BE2C (cell line): ENCODE results near the gene PLA2G12A.
A peak's percentile ranks its signal among the peaks of the same experiment; 100 is the strongest.

Source experiments
- DNase-seq: peaks from one replicate; pipeline ENCODE4 v3.0.0-alpha.2; 2020
- H3K27me3 ChIP-seq: fragments of 250-450 bp; sonication (Bioruptor Pico); 2 replicates; pipeline ENCODE4 v1.5.1; 2020; ENCODE audit warnings: mild to moderate bottlenecking
- H3K36me3 ChIP-seq: fragments of 250-450 bp; sonication (Bioruptor Pico); 2 replicates; pipeline ENCODE4 v1.5.1; 2020; ENCODE audit warnings: mild to moderate bottlenecking
- H3K4me1 ChIP-seq: fragments of 250-450 bp; sonication (Bioruptor Pico); 2 replicates; pipeline ENCODE4 v1.5.1; 2020
- H3K4me3 ChIP-seq: 2 replicates; pipeline ENCODE4 v1.5.1; 2011; ENCODE audit warnings: low read depth, low read length
- H3K9me3 ChIP-seq: fragments of 250-450 bp; sonication (Bioruptor Pico); 2 replicates; pipeline ENCODE4 v1.5.1; 2020
- TF ChIP-seq, protein P1 (sequence below): IDR thresholded peaks from 2 replicates; pipeline ENCODE4 v1.5.1; 2012; ENCODE audit warnings: mild to moderate bottlenecking, low read depth, low read length

The PLA2G12A gene

DNA sequence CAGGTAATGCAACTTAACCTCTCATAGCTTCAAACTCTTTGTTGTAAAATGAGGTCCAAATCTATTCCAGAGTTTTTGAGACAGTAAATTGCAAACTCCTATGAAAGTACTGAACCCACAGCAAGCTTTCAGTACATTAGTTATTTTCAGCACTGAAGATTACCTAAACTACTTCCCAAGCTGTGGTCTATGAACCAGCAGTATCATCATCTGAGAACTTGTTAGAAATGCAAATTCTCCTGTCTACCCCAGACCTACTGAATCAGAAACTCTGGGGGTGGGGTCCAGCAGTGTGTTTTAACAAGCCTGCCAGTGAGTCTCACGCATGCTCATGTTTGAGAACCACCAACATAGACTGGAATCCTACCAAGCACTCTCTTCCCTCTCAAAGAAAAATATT, 20.9 kb downstream of the PLA2G12A start:
- Histone ChIP-seq H3K4me1 (no peaks in the 10 kb centered on the region; the same call in 1 of the 2 replicates), H3K9me3 (no peaks in the 10 kb centered on the region), H3K4me3 (no peak overlapping the region), H3K27me3 (no peaks in the 10 kb centered on the region; the same call in 1 of the 2 replicates), H3K36me3 (no peaks in the 10 kb centered on the region)
- DNase-seq: no peak
- TF ChIP-seq, protein P1, sequence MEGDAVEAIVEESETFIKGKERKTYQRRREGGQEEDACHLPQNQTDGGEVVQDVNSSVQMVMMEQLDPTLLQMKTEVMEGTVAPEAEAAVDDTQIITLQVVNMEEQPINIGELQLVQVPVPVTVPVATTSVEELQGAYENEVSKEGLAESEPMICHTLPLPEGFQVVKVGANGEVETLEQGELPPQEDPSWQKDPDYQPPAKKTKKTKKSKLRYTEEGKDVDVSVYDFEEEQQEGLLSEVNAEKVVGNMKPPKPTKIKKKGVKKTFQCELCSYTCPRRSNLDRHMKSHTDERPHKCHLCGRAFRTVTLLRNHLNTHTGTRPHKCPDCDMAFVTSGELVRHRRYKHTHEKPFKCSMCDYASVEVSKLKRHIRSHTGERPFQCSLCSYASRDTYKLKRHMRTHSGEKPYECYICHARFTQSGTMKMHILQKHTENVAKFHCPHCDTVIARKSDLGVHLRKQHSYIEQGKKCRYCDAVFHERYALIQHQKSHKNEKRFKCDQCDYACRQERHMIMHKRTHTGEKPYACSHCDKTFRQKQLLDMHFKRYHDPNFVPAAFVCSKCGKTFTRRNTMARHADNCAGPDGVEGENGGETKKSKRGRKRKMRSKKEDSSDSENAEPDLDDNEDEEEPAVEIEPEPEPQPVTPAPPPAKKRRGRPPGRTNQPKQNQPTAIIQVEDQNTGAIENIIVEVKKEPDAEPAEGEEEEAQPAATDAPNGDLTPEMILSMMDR: no peak

- H3K9me3 ChIP-seq: no peaks in the 10 kb centered on the region
- no peak overlapping the region for H3K4me3 ChIP-seq
- H3K27me3 ChIP-seq: no peaks in the 10 kb centered on the region; the same call in 1 of the 2 replicates
- no peaks in the 10 kb centered on the region; the same call in 1 of the 2 replicates for H3K4me1 ChIP-seq
- TF ChIP-seq, protein P1: no peak
- no peaks in the 10 kb centered on the region for H3K36me3 ChIP-seq
- no peak for DNase-seq
Measured at GRCh38 chr4:109708435-109708834, 21.4 kb downstream of the PLA2G12A start.

DNA sequence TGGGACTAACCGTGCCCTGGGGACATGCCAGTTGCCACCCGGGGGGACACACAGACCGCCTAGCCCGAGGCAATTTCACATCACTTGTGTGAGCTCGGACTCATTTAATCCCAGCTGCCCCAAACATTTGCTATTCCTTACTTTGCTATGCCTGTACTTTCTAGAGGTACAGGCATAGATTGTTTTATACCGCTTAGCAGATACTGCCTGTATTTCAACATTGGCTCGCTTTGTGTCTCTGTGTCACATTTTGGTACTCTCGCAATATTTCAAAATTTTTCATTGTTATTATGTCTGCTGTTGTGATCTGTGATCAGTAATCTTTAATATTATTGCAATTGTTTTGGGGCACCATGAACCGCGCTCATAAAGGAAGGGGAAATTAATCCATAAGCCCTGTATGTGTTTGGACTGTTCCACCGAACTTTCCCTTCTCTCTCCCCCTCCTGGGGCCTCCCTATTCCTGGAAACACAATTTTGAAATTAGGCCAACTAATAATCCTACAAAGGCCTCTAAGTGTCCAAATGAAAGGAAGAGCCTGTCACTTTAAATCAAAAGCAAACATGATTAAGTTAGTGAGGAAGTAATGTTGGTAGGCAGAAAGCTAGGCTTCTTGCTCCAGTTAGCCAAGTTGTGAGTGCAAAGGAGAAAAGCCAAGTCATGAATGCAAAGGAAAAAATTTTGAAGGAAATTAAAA, 26.1 kb downstream of the PLA2G12A start:
- Histone ChIP-seq H3K27me3 (peaks cover 3% of the 10 kb centered on the region), H3K4me1 (no peaks in the 10 kb centered on the region; the same call in 1 of the 2 replicates), H3K4me3 (peak overlapping the region; percentile 57), H3K9me3 (no peaks in the 10 kb centered on the region), H3K36me3 (no peaks in the 10 kb centered on the region)
- DNase-seq: no peak
- TF ChIP-seq, protein P1: no peak

- H3K4me3 ChIP-seq: peak within 1 kb of the TSS; percentile 57
- no peaks in the 10 kb centered on the region for H3K36me3 ChIP-seq
- DNase-seq: peak; percentile 59
- no peaks in the 10 kb centered on the region; the same call in 1 of the 2 replicates for H3K4me1 ChIP-seq
- H3K27me3 ChIP-seq: peaks cover 3% of the 10 kb centered on the region
- TF ChIP-seq, protein P1: peak; percentile 52
- H3K9me3 ChIP-seq: no peaks in the 10 kb centered on the region
Measured at GRCh38 chr4:109702950-109703663, 26.8 kb downstream of the PLA2G12A start, which contains the start of gene CASP6. CASP6 (minus strand) TSS chr4:109703445; CDS start chr4:109703395, 50 bp downstream.

DNA sequence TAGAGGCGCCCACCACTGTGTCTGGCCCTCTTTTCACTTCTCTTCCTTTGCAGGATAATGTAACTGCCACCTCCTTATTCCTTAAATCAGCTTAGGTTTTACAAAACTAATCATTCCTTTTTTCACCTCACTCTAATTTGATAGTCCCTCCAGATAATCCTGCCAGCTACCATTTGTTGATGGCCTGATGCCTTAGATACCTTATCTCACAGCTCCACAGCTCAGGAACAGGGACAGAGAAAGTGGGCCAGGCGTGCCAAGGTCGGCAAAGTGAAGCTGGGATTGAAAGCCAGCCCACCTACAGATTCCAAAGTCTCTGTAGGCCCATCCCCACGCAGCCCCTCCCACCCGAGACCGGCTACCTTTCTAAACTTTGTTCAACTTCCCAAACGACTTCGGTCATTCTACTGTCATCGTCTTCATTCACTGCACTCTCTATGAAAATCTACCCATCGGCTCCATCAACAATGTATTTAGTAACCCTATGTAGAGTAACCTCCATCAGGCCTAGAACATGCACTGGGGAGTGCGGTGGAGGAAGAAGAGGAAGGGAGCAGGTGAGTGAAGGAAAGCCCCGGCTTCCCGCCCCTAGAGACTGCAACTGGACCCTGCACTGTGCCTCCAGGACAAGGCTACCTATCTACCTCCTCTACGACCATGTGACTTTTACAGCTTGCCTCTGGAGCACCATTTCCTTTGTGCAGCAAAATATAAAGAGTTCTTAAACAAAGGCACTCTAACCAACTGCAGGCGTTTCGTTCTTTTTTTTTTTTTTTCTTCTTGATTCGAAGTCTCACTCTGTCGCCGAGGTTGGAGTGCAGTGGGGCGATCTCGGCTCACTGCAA, 28.1 kb downstream of the PLA2G12A start:
- DNase-seq: no peak
- H3K36me3 ChIP-seq: no peaks in the 10 kb centered on the region
- no peaks in the 10 kb centered on the region for H3K9me3 ChIP-seq
- H3K4me1 ChIP-seq: no peaks in the 10 kb centered on the region; the same call in 1 of the 2 replicates
- peaks cover 3% of the 10 kb centered on the region for H3K27me3 ChIP-seq
- H3K4me3 ChIP-seq: no peak overlapping the region
- TF ChIP-seq, protein P1: no peak
